ENCODE results near the gene PRM1.

The PRM1 gene

GRCh38 chr16:11313493-11314308, 32.6 kb upstream of the PRM1 start:
- DNase-seq, result no peak

GRCh38 chr16:11312718-11313492, 31.8 kb upstream of the PRM1 start:
- no peak for DNase-seq

GRCh38 chr16:11310997-11311561, 29.9 kb upstream of the PRM1 start:
- peak; percentile 99 for DNase-seq

DNA sequence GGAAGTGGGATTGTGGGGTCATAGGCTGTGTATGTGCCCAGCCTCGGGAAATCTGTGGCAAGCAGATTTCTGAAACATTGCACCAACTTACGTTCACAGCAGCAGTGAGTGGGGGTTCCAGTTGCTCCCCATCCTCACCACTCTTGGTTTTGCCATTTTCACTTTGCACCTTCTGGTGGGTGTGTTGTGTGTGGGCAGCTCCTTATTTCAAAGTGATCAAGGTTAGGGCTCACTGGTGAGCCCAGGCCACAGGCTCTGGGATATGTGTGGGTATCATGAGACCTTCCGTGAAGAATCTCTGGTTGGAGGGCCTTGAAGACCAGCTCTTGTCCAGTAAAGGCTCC, 29.5 kb upstream of the PRM1 start:
- no peak for DNase-seq

DNA sequence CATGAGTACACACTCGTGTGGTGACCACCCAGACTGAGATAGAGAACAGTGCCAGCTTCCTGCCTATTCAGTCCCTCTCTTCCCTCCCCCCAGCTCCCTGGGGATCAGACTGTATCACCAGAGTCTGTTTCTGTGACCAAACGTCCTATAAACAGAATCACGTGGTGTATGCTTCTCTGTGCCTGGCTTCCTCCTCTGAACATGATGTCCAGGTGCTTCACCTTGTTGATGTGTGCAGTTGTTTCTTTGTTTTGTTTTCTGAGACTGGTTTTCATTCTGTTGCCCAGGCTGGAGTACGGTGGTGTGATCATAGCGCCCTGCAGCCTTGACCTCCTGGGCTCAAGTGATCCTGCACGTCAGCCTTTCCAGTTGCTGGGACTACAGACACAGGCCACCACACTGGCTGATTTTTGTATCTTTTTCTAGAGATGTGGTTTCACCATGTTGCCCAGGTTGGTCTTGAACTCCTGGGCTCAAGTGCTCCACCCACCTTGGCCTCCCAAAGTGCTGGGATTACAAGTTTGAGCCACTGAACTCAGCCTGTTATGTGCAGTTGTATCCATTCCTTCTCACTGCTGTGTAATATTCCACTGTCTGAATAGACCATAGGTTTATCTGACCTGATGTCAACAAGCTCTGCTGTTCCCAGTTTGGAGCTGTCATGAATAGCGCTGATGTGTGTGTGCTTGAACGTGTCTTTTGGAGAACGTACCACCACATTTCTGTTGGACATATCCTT, 28.9 kb upstream of the PRM1 start:
- DNase-seq, result peak; percentile 5

DNA sequence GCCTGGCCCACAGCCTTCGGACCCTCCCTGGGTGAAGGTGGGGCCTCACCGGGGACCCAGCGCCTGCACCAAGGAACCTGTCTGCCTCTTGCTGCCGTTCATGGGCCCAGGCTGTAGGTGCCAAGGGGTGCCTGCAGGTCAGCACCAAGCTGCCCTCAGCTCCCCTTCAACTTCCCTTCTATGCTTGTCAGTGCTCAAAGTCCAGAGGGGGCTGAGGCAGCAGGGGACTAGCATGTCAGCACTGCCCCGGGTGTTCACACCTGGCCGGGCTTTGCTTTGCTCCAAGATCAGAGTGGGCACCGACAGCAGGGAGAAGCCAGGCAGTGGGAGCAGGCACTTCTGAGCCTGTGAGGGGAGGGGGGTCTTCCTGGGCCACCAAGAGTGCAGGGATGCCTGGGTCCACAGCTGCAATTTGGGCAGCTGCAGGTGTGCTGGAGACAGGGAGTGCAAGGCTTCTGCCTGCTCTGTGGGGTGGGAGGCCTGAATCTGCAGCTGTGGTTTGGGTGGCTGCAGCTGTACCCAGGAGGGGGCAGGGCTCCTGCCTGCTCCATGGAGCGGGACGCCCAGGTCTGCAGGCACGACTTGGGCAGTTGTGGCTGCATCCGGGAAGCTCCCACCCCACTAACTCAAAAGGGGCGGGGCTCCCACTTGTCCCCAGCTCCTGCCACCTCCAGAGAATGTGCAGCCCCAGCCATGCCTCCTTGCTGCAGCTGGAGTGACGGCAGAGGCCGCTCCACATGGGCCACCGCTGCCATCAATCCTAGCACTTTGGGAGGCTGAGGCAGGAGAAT, 27.6 kb upstream of the PRM1 start:
- peak; percentile 6 for DNase-seq

DNA sequence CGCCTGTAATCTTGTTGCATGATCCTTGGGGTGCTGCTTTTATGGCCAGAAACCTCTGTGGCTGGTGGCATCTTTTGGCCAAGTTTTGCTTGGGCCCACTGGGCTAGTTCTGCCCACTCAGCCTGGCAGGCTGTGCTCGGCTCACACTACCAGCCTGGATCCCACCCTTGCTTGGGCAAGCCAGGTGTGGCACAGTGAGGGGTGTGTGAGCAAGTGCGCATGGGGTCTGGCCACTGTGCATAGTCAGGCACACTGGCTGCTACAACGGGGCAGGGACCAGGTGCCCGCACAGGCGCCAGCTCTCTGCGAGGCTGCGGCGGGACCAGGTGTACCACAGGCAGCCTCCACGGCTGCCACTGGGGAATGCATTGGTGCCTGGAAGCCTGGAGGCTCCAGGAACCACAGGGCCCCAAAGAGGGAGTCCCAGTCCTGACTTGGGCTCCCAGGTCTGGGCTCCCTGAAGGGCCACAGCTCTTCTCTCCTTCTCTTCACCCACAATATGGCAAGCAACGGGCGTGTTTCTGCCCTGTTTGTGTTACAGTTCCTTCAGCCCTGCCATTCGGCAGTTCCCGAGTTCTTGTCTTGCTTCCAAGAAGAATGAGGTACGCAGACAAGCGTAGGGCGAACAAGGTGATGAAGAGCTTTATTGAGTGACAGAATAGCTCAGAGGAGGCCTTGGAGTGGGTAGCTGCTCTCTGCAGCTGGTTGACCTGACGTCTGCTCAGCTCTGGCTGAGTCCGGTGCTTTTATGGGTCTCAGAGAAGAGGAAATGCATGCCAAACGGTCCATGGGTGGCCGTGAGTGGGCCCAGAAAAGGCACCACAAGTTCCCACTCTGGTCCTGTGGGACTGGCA, 26.7 kb upstream of the PRM1 start:
- peak; percentile 19 for DNase-seq

GRCh38 chr16:11306997-11307638, 26.0 kb upstream of the PRM1 start:
- DNase-seq, result peak; percentile 96

DNA sequence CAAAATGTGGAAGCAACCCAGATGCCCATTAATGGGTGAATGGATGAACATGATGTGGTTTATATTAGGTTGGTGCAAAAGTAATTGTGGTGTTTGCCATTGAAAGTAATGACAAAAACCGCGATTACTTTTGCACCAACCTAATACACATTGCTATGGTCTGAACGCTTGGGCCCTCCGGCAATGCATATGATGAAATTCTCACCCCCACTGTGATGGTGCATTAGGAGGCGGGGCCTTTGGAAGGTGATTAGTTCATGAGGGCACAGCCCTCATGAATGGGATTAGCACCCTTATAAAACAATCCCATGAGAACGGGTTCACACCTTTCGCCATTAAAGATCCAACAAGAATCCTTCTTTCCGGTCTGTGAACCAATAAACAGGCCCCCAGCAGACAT, 25.3 kb upstream of the PRM1 start:
- no peak for DNase-seq

DNA sequence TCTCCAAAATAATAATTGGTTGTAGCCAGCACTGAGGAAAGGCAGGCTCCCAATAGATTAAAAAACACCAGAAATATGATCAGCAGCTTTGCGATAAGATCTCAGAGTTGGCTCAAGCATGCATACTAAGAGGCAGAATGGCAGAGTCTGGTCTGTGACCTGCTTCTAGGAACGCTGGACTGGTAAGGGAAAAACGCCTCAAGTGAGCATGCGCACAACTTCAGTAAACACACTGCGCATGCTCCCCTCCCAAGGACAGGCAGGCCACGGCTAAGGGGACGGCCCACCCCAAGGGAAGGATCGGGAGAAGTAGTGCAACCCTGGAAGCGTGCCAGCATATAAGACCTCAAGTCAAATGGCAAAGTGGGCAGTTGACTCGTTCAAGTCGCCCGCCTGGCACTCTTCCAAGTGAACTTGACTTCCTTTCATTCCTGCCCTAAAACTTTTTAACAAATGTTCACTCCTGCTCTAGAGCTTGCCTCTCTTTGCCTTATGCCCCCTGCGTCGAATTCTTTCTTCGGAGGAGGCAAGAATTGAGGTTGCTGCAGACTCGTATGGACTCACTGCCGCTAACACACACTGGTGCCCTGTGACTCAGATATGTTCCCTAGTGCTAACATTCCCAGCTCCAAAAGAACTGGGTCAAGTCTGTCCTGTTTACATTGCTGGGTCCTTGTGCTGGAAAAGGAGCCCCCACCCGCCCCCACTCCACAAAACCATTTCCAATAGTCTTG, 22.4 kb upstream of the PRM1 start:
- DNase-seq, result peak; percentile 3

- DNase-seq, result no peak
Measured at GRCh38 chr16:11302977-11303376, 21.8 kb upstream of the PRM1 start.

GRCh38 chr16:11301645-11302501, 20.7 kb upstream of the PRM1 start:
- DNase-seq, result no peak

DNA sequence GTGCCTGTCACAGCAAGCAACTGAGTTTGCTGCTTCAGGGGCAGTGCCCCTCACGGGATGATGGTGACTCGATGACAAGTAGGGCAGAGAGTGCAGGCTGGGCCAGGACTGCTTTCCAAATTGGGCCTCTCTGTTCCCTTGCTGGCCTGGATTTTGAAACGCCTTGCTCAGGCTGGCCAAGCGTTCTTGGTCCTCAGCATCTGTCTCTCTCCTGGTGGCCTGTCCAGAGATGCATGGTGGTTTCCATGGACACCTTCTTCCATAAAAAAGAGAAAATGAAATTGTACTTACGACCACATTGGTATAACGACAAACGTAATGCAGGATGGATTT, 19.4 kb upstream of the PRM1 start:
- DNase-seq, result no peak

- no peak for DNase-seq
Measured at GRCh38 chr16:11299865-11300559, 18.9 kb upstream of the PRM1 start.

DNA sequence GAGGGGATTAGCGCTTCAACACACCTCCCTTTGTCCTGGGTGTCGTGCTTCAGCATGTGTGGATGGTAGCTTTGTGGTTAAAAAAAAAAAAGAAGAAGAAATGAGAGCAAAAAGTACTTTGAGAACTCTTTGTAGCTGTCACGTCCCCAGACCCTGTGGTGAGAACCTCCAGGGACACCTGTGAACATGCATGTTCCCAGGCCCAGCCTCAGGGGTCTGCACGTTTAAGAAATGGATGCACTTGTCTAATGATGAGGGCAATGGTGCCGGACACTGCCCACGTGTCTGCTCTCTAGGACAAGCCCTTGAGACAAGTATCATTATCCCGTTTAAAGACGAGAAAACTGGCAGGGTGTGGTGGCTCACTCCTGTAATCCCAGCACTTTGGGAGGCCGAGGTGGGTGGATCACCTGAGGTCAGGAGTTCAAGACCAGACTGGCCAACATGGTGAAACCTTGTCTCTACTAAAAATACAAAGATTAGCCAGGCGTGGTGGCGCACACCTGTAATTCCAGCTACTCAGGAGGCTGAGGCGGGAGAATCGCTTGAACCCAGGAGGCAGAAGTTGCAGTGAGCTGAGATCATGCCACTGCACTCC, 17.9 kb upstream of the PRM1 start:
- peak; percentile 37 for DNase-seq

DNA sequence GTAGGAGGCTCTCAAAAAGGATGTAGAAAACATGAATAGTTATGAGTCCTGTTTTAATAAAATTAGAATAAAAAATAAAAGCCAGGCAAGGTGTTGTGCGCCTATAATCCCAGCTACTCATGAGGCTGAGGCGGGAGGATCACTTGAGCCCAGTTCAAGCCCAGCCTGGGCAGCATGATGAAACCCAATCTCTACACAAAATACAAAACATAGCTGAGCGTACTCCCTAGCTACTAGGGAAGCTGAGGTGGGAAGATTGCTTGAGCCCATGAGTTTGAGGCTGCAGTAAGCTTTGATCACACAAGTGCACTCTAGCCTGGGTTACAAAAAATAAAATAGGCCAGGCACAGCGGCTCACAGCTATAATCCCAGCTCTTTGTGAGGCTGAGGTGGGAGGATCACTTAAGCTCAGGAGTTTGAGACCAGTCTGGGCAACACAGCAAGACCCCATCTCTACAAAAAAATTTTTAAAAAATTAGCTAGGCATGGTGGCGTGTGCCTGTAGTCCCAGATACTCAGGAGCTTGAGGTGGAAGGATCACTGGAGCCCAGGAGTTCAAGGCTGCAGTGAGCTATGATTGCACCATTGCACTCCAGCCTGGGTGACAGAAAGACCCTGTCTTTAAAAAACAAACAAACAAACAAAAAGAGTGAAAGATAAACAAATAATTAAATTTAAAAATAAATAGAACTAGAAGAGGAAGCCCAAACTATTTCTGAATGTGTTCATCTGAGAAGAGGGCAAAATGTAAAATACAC, 17.2 kb upstream of the PRM1 start:
- no peak for DNase-seq

DNA sequence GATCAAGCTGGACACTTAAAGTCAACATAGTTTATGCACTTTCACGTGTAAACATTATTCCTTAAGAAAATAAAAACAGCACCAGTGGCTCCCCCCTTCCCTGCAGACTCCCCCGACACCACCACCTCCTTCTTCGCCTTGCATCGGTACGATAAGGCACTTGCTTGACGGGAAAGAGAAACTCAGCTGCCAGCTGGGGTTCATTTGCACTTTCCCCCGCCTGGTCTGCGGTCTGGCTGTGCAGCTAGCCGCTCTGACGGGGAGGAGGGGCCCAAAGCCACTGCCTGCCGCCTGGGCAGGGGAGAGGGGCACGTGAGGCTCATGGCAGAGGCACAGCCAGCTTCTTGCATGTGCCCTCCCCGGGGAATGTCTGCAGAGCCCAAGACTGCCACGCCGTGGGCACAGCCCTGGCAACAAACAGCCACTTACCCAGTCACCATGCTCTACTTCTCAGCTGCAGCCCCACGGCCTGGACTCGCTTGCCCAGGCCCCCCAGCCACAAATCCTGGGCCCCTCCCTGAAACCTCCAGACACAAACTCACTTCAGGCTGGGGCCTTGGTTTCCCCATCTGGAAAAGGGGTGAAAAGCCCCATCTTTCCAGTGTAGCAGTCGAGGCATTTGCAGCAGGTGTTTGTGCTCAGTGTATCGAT, 16.5 kb upstream of the PRM1 start:
- DNase-seq, result peak; percentile 86
